Right lobe of liver (tissue), 6 donors: Measurements from ENCODE around the gene TRIM58. TPM values are rescaled to one million over a fixed set of nuclear protein-coding genes. Genes with fewer than 3 reads are reported as not detected.

Source experiments
- ATAC-seq, 4 donors: fragments of 200-7000 bp; cut with Tn5 transposase; one replicate each; pipeline ENCODE4 v1.9.1; 2020; ENCODE audit warnings: mild to moderate bottlenecking in 4 of 4, moderate library complexity in 4 of 4
- DNase-seq, 3 donors: peaks; one replicate each; pipeline ENCODE4 v3.0.0-alpha.2; 2020
- H3K27ac ChIP-seq, 3 donors: fragments of 200-600 bp; one replicate each; pipeline ENCODE4 v1.8.0; 2022
- H3K27me3 ChIP-seq, 2 donors: fragments of 200-600 bp; one replicate each; pipeline ENCODE4 v1.8.0; 2022
- H3K36me3 ChIP-seq, 4 donors: fragments of 200-600 bp; sonication (generic) in 1 of 4; one replicate each; pipeline versions ENCODE4 v1.5.1 to v1.8.0; 2017 to 2022; ENCODE audit warnings: control low read depth in 1 of 4
- H3K4me1 ChIP-seq, 4 donors: fragments of 200-600 bp; sonication (generic) in 1 of 4; one replicate each; pipeline versions ENCODE4 v1.5.1 to v1.8.0; 2017 to 2022; ENCODE audit warnings: control low read depth in 1 of 4
- H3K4me3 ChIP-seq, 3 donors: fragments of 200-600 bp; one replicate each; pipeline ENCODE4 v1.8.0; 2022
- H3K9me3 ChIP-seq, 4 donors: fragments of 200-600 bp; sonication (generic) in 1 of 4; one replicate each; pipeline versions ENCODE4 v1.5.1 to v1.8.0; 2017 to 2022; ENCODE audit warnings: control low read depth in 1 of 4
- CTCF ChIP-seq, 4 donors: fragments of 200-600 bp in 3 of 4; fragments of 450-650 bp in 1 of 4; IDR thresholded peaks; one replicate each; pipeline versions ENCODE4 v1.5.1 to v1.8.0; 2016 to 2022; ENCODE audit warnings: antibody characterized with exemption in 4 of 4, mild to moderate bottlenecking in 2 of 4
- POLR2A ChIP-seq: fragments of 450-650 bp; IDR thresholded peaks from one replicate; pipeline ENCODE4 v1.6.1; 2017; ENCODE audit warnings: antibody characterized with exemption, mild to moderate bottlenecking
- WGBS: methylation state at CpG from one replicate; pipeline ENCODE4 v1.1.6; 2018; ENCODE audit warnings: low coverage, low lambda C conversion rate; ENCODE audit not compliant: insufficient coverage; ENCODE audit errors: missing lambda C conversion rate; 5-methylcytosine and 5-hydroxymethylcytosine counted together
- intact Hi-C, 2 donors: fragments of 100-400 bp; cut with DNase I; formaldehyde crosslinking; loops; one replicate each; pipeline versions ENCODE4 v1.11.2 to v1.14.1; 2022
- total RNA-seq, 6 experiments: library from RNA; depleted of rRNA in 2 of 6; stranded (reverse); fragments of >200 nt in 2 of 6; fragmentation: NEBNext Ultra II Directional in 3 of 6; extraction: Animal tissue kit (Norgen Biotek cat#: 25700) in 3 of 6; gene quantifications; one replicate each; pipeline versions ENCODE4 v1.1.0 to v1.2.4, GENCODE V29; 2016 to 2023
- donor health status: DM: no; HTN: yes; CAD: no.
- donor health status: DM: no; HTN: no; CAD: no.
- donor health status: DM: no; HTN: no; CAD: no.
- donor health status: DM: no; HTN: yes; CAD: no.
- donor health status: DM: no; HTN: yes; CAD: no.

The TRIM58 gene
- total RNA-seq, 6 experiments from 2014 or later = 0.29 to 5.5 (median 2.1) TPM; not detected in 1

GRCh38 chr1:247914941-247915662 lies 58.1 kb downstream of the TRIM58 start:
- intact Hi-C loops = no loop called here
- Histone ChIP-seq H3K4me3 (no peak overlapping the region), H3K27ac (no peak overlapping the region), H3K36me3 (no peaks in the 10 kb centered on the region), H3K9me3 (no peaks in the 10 kb centered on the region), H3K4me1 (no peaks in the 10 kb centered on the region), H3K27me3 (peaks cover 0 to 2% of the 10 kb centered on the region in 2 donors)
- TF ChIP-seq CTCF (IDR thresholded peaks at IDR 0.05) = no peak
- TF ChIP-seq POLR2A = no peak
- no peak for ATAC-seq
- 39% methylated on average over 4 of the region's 4 CpGs for WGBS
- no peak for DNase-seq

GRCh38 chr1:247919952-247920351 lies 63.0 kb downstream of the TRIM58 start, which contains the start of gene OR2T8:
Gene OR2T8, plus strand, starts transcription at chr1:247920252. Its CDS starts 766 bp downstream, at chr1:247921018.
- H3K27ac ChIP-seq = no peak within 1 kb of the TSS
- no peak for DNase-seq
- no peaks in the 10 kb centered on the region for H3K36me3 ChIP-seq
- no peak within 1 kb of the TSS for H3K4me3 ChIP-seq
- H3K4me1 ChIP-seq = no peaks in the 10 kb centered on the region
- H3K9me3 ChIP-seq = no peaks in the 10 kb centered on the region
- whole genome bisulfite sequencing = 37% methylated on average over 2 of the region's 2 CpGs
- intact Hi-C loops = no loop called here
- no peak for ATAC-seq
- H3K27me3 ChIP-seq = peaks cover 0 to 2% of the 10 kb centered on the region in 2 donors
- TF ChIP-seq CTCF (IDR thresholded peaks at IDR 0.05) (no peak), POLR2A (no peak)

- Histone ChIP-seq H3K4me3 (no peak overlapping the region), H3K27me3 (no peaks in the 10 kb centered on the region), H3K36me3 (no peaks in the 10 kb centered on the region), H3K9me3 (no peaks in the 10 kb centered on the region), H3K4me1 (no peaks in the 10 kb centered on the region), H3K27ac (no peak overlapping the region)
- TF ChIP-seq CTCF (IDR thresholded peaks at IDR 0.05) (no peak), POLR2A (no peak)
- no peak for DNase-seq
- 44% methylated on average over 3 of the region's 3 CpGs for WGBS
- intact Hi-C loops = no loop called here
- ATAC-seq = no peak
Measured at GRCh38 chr1:247923941-247924340, 67.0 kb downstream of the TRIM58 start.

GRCh38 chr1:247924868-247925267 lies 67.9 kb downstream of the TRIM58 start, which contains the start of gene OR2AJ1:
Gene OR2AJ1, plus strand, starts transcription at chr1:247924889. Its CDS starts 8,880 bp downstream, at chr1:247933769.
- no peaks in the 10 kb centered on the region for H3K4me1 ChIP-seq
- no peaks in the 10 kb centered on the region for H3K9me3 ChIP-seq
- no peak within 1 kb of the TSS for H3K4me3 ChIP-seq
- TF ChIP-seq CTCF (IDR thresholded peaks at IDR 0.05) = no peak
- TF ChIP-seq POLR2A = no peak
- no peak within 1 kb of the TSS for H3K27ac ChIP-seq
- intact Hi-C loops = no loop called here
- ATAC-seq (no peak), DNase-seq (no peak)
- H3K27me3 ChIP-seq = no peaks in the 10 kb centered on the region
- WGBS = 76% methylated on average over 9 of the region's 9 CpGs
- H3K36me3 ChIP-seq = no peaks in the 10 kb centered on the region

Other genes with a start within 250 kb of the TRIM58 start
- gene OR13G1, start 177.4 kb upstream of the TRIM58 start, total RNA-seq = not detected
- gene OR6F1, start 140.5 kb upstream of the TRIM58 start, total RNA-seq = not detected
- not detected for gene OR14K1, start 118.6 kb upstream of the TRIM58 start, total RNA-seq
- not detected for gene OR14A2, start 109.0 kb upstream of the TRIM58 start, total RNA-seq
- gene OR1C1, start 96.6 kb upstream of the TRIM58 start, total RNA-seq = not detected
- gene OR14A16, start 33.1 kb upstream of the TRIM58 start, total RNA-seq = not detected
- gene OR11L1, start 15.3 kb upstream of the TRIM58 start, total RNA-seq = not detected
- gene OR2W3, start 38.4 kb downstream of the TRIM58 start, total RNA-seq = 1 to 10 TPM in 1 of 6 experiments, under 1 TPM in 2, not detected in 3; 0.24 to 1.2 (median 0.43) TPM
- gene OR2T8, start 63.1 kb downstream of the TRIM58 start, total RNA-seq = not detected
- not detected for gene OR2AJ1, start 67.7 kb downstream of the TRIM58 start, total RNA-seq
- gene OR2L8, start 91.7 kb downstream of the TRIM58 start, total RNA-seq = not detected
- gene OR2AK2, start 108.0 kb downstream of the TRIM58 start, total RNA-seq = not detected
- not detected for gene OR2L5, start 156.5 kb downstream of the TRIM58 start, total RNA-seq
- gene OR2L2, start 172.9 kb downstream of the TRIM58 start, total RNA-seq = under 1 TPM in 1 of 6 experiments, not detected in 5; 0.17 TPM
- gene OR2L3, start 189.6 kb downstream of the TRIM58 start, total RNA-seq = not detected
- not detected for gene OR2L13, start 238.0 kb downstream of the TRIM58 start, total RNA-seq